ENCODE data around the gene TMEM33.

GRCh38 chr4:41944089-41944488, 8.9 kb downstream of the TMEM33 start:
- TF ChIP-seq CTCF (IDR thresholded peaks at IDR 0.05) (no peak), POLR2A (IDR thresholded peaks at IDR 0.05) (no peak)

Data from Peyer's patch (tissue), 4 donors.